H1 (cell line): ENCODE data around the gene SCAND1. TPM values are rescaled to one million over a fixed set of nuclear protein-coding genes. Genes with fewer than 3 reads are reported as not detected.

Experiments used
- KDM1A ChIP-seq: fragments of 200-600, 300-600 bp; sonication (generic); IDR thresholded peaks from 2 replicates; pipeline ENCODE4 v1.7.1; 2016; ENCODE audit warnings: mild to moderate bottlenecking, low read length, borderline replicate concordance
- RAD21 ChIP-seq, 2 experiments: IDR thresholded peaks in 1 of 2; conservative IDR thresholded peaks in 1 of 2; 2 replicates each; pipeline ENCODE4 v1.6.1; 2011; ENCODE audit warnings: low read depth in 2 of 2, low read length in 2 of 2, improper control_type of control experiment in 1 of 2, inconsistent platforms in 1 of 2, mild to moderate bottlenecking in 1 of 2, moderate library complexity in 1 of 2
- polyA plus RNA-seq, 7 experiments: library from polyadenylated mRNA; depleted of rRNA in 3 of 7; stranded (reverse) in 5 of 7; unstranded in 2 of 7; fragments of >200 nt in 5 of 7; fragments of 200-250 nt in 2 of 7; gene quantifications; 1 replicate in 5 of 7; 2 replicates in 1 of 7; 4 replicates in 1 of 7; pipeline versions ENCODE4 v1.2.1 to v1.2.3, GENCODE V29; 2011 to 2013; ENCODE audit warnings: missing spikeins in 2 of 7, mixed read lengths in 2 of 7
- total RNA-seq: library from RNA; stranded (reverse); fragmentation: NEBNext Ultra II Directional; extraction: Animal tissue kit (Norgen Biotek cat#: 25700); gene quantifications from 2 replicates; pipeline ENCODE4 v1.2.1, GENCODE V29; 2021

Gene SCAND1
- total and polyA plus RNA-seq, 2 of the 8 experiments (the other 6 are each of a cell fraction or from before 2014, with no cell fraction given): 73.1 to 83.7 TPM

DNA sequence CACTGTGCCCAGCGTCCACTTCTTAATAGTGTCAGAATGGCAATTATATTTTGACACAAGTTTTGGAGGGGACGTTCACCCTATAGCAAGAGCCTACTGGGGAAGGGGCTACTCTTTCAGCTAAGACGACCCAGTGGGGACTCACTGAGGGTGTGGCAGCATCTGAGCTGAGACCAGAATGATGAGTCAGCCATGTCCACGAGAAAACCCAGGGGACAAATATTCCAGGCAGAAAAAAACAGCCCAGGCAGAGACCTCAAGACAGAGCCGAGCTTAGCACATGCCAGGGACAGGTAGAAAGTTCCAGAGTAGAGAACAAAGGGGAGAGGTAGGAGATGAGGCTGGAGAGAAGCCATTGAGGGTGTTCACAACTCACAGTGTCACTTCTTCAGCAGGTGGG, 25.2 kb upstream of the SCAND1 start (continued):
- TF ChIP-seq KDM1A (no peak), RAD21 (IDR thresholded peaks at IDR 0.05 in 1 of 2, conservative IDR thresholded peaks at IDR 0.05 in 1 of 2; ENCODE audit: low read depth in 2 of 2, low read length in 2 of 2) (no peak)
